WTC11 (cell line): ENCODE data around the gene MYO18A. TPM values are rescaled to one million over a fixed set of nuclear protein-coding genes. Genes with fewer than 3 reads are reported as not detected.

Experiments used
- ATAC-seq: fragments of 200-7000 bp; cut with Tn5 transposase; 2 replicates; pipeline ENCODE4 v1.10.0; 2021; ENCODE audit warnings: mild to moderate bottlenecking, moderate library complexity
- CTCF ChIA-PET: fragments of 300-600 bp; sonication (Branson Sonifier 250); formaldehyde crosslinking; loops from one replicate; lab custom pipeline; 2021; ENCODE audit warnings: antibody characterized with exemption; lab: Charles Lee
- POLR2A ChIA-PET: fragments of 350-600 bp; sonication (Branson Sonifier 250); formaldehyde crosslinking; loops from one replicate; lab custom pipeline; 2021; ENCODE audit warnings: antibody characterized with exemption; lab: Charles Lee
- DNase-seq: peaks from one replicate; pipeline ENCODE4 v3.0.0; 2021; ENCODE audit warnings: low spot score
- H3K27ac Mint-ChIP-seq: 2 replicates; pipeline ENCODE4 v1.8.0; 2021; ENCODE audit warnings: mixed read lengths
- H3K27me3 Mint-ChIP-seq: 2 replicates; pipeline ENCODE4 v1.8.0; 2021; ENCODE audit warnings: low read depth, mild to moderate bottlenecking, moderate library complexity, mixed read lengths
- H3K36me3 Mint-ChIP-seq: 2 replicates; pipeline ENCODE4 v1.8.0; 2021; ENCODE audit warnings: mixed read lengths
- H3K4me1 Mint-ChIP-seq: 2 replicates; pipeline ENCODE4 v1.8.0; 2022; ENCODE audit warnings: mixed read lengths
- H3K4me3 Mint-ChIP-seq: 2 replicates; pipeline ENCODE4 v1.8.0; 2021; ENCODE audit warnings: mild to moderate bottlenecking, moderate library complexity, mixed read lengths
- H3K9me3 Mint-ChIP-seq: 2 replicates; pipeline ENCODE4 v1.8.0; 2021; ENCODE audit warnings: mixed read lengths
- AR ChIP-seq: fragments of 250-450 bp; sonication (Bioruptor Pico); IDR thresholded peaks from 2 replicates; pipeline ENCODE4 v1.9.0; 2021; ENCODE audit warnings: mild to moderate bottlenecking
- ATF3 ChIP-seq: sonication (generic); formaldehyde crosslinking; conservative IDR thresholded peaks from 2 replicates; pipeline ENCODE4 v1.8.1; 2022; ENCODE audit warnings: mild to moderate bottlenecking, missing genetic modification reagents
- ESRRA ChIP-seq: sonication (generic); formaldehyde crosslinking; IDR thresholded peaks from 2 replicates; pipeline ENCODE4 v1.8.1; 2022; ENCODE audit warnings: mild to moderate bottlenecking, missing genetic modification reagents, borderline replicate concordance
- ETV6 ChIP-seq: sonication (generic); formaldehyde crosslinking; IDR thresholded peaks from 2 replicates; pipeline ENCODE4 v1.8.1; 2022; ENCODE audit warnings: mild to moderate bottlenecking, missing genetic modification reagents
- FOXP1 ChIP-seq: sonication (generic); formaldehyde crosslinking; IDR thresholded peaks from 2 replicates; pipeline ENCODE4 v1.8.0; 2022; ENCODE audit warnings: missing genetic modification reagents, mild to moderate bottlenecking, moderate library complexity, borderline replicate concordance
- GRHL2 ChIP-seq: fragments of 250-450 bp; sonication (Bioruptor Pico); IDR thresholded peaks from 2 replicates; pipeline ENCODE4 v1.8.0; 2022; ENCODE audit warnings: mild to moderate bottlenecking, moderate library complexity; ENCODE audit not compliant: insufficient replicate concordance, severe bottlenecking
- GTF2I ChIP-seq: fragments of 250-450 bp; sonication (Bioruptor Pico); conservative IDR thresholded peaks from 2 replicates; pipeline ENCODE4 v1.4.0; 2021; ENCODE audit warnings: mild to moderate bottlenecking
- IRF1 ChIP-seq: sonication (generic); formaldehyde crosslinking; IDR thresholded peaks from 2 replicates; pipeline ENCODE4 v1.8.0; 2023; ENCODE audit warnings: missing genetic modification reagents
- JUN ChIP-seq: sonication (generic); formaldehyde crosslinking; IDR thresholded peaks from 2 replicates; pipeline ENCODE4 v1.8.0; 2023; ENCODE audit warnings: mild to moderate bottlenecking, missing genetic modification reagents
- MYBL2 ChIP-seq: sonication (generic); formaldehyde crosslinking; IDR thresholded peaks from 2 replicates; pipeline ENCODE4 v1.8.1; 2023; ENCODE audit warnings: mild to moderate bottlenecking, moderate library complexity, missing genetic modification reagents
- NFE2L1 ChIP-seq: sonication (generic); formaldehyde crosslinking; IDR thresholded peaks from 2 replicates; pipeline ENCODE4 v1.8.1; 2023; ENCODE audit warnings: missing genetic modification reagents
- NFYB ChIP-seq: sonication (generic); formaldehyde crosslinking; conservative IDR thresholded peaks from 2 replicates; pipeline ENCODE4 v1.8.0; 2022; ENCODE audit warnings: low read depth, missing genetic modification reagents
- NR1H2 ChIP-seq: sonication (generic); formaldehyde crosslinking; IDR thresholded peaks from 2 replicates; pipeline ENCODE4 v1.9.0; 2021; ENCODE audit warnings: mild to moderate bottlenecking, moderate library complexity, missing genetic modification reagents
- PRDM15 ChIP-seq: sonication (generic); formaldehyde crosslinking; IDR thresholded peaks from 2 replicates; pipeline ENCODE4 v1.8.0; 2022; ENCODE audit warnings: missing genetic modification reagents
- SP1 ChIP-seq: sonication (generic); formaldehyde crosslinking; conservative IDR thresholded peaks from 2 replicates; pipeline ENCODE4 v1.8.1; 2022; ENCODE audit warnings: missing genetic modification reagents
- TEAD1 ChIP-seq: sonication (generic); formaldehyde crosslinking; IDR thresholded peaks from 2 replicates; pipeline ENCODE4 v1.8.0; 2022; ENCODE audit warnings: mild to moderate bottlenecking, missing genetic modification reagents
- USF1 ChIP-seq: sonication (generic); formaldehyde crosslinking; IDR thresholded peaks from 2 replicates; pipeline ENCODE4 v1.8.0; 2022; ENCODE audit warnings: mild to moderate bottlenecking, missing genetic modification reagents
- ZNF121 ChIP-seq: sonication (generic); formaldehyde crosslinking; IDR thresholded peaks from 2 replicates; pipeline ENCODE4 v1.8.0; 2023; ENCODE audit warnings: missing genetic modification reagents
- ZNF219 ChIP-seq: sonication (generic); formaldehyde crosslinking; IDR thresholded peaks from 2 replicates; pipeline ENCODE4 v1.8.0; 2023; ENCODE audit warnings: missing genetic modification reagents, mild to moderate bottlenecking, borderline replicate concordance
- ZNF317 ChIP-seq: sonication (generic); formaldehyde crosslinking; IDR thresholded peaks from 2 replicates; pipeline ENCODE4 v1.8.1; 2023; ENCODE audit warnings: low read depth, mild to moderate bottlenecking, moderate library complexity, missing genetic modification reagents, borderline replicate concordance
- ZNF396 ChIP-seq: fragments of 250-450 bp; sonication (Bioruptor Pico); IDR thresholded peaks from 2 replicates; pipeline ENCODE4 v1.8.0; 2021; ENCODE audit warnings: mild to moderate bottlenecking, moderate library complexity, borderline replicate concordance
- ZNF416 ChIP-seq: fragments of 250-450 bp; sonication (Bioruptor Pico); IDR thresholded peaks from 2 replicates; pipeline ENCODE4 v1.9.0; 2021; ENCODE audit warnings: mild to moderate bottlenecking, inconsistent platforms
- total RNA-seq: library from RNA; stranded (reverse); gene quantifications from 3 replicates; pipeline ENCODE4 v1.2.3, GENCODE V29; 2021

Gene MYO18A
- total RNA-seq, 1 experiment from 2014 or later: 54.9 TPM

- TF ChIP-seq AR: no peak
- TF ChIP-seq, all 79 proteins: peak for 0
Measured at GRCh38 chr17:29069526-29070041, 110.6 kb downstream of the MYO18A start (continued).

- Mint-ChIP-seq H3K4me1 (peaks cover 43% of the 10 kb centered on the region), H3K4me3 (no peak overlapping the region), H3K36me3 (no peaks in the 10 kb centered on the region), H3K9me3 (no peaks in the 10 kb centered on the region), H3K27ac (no peak overlapping the region), H3K27me3 (peaks cover 12% of the 10 kb centered on the region)
- ATAC-seq: no peak
- ChIA-PET CTCF (interaction anchor here (2.0 to 4.1 kb wide), 3 partner anchors 48 to 104 kb away, joined by 6 to 19 read pairs (median 17); no protein-coding TSS in a partner anchor), POLR2A (interaction anchor here (0.5 kb wide), 1 partner anchor 215 kb away, joined by 4 read pairs; no protein-coding TSS in a partner anchor)
- TF ChIP-seq JUN: no peak
- TF ChIP-seq ZNF317 (CRISPR knock-in tag): no peak
- no peak for TF ChIP-seq ZNF416 (CRISPR knock-in tag)
- TF ChIP-seq PRDM15 (CRISPR knock-in tag): no peak
- TF ChIP-seq NR1H2 (CRISPR knock-in tag): no peak
- TF ChIP-seq NFE2L1 (CRISPR knock-in tag): no peak
- TF ChIP-seq ESRRA (CRISPR knock-in tag): no peak
- no peak for TF ChIP-seq GTF2I
- no peak for DNase-seq
Measured at GRCh38 chr17:29068818-29069217, 111.4 kb downstream of the MYO18A start.

GRCh38 chr17:29066606-29067005, 113.6 kb downstream of the MYO18A start:
- Mint-ChIP-seq H3K9me3 (no peaks in the 10 kb centered on the region), H3K4me3 (no peak overlapping the region), H3K4me1 (peaks cover 47% of the 10 kb centered on the region), H3K36me3 (no peaks in the 10 kb centered on the region), H3K27me3 (peaks cover 11% of the 10 kb centered on the region), H3K27ac (peak overlapping the region; percentile 51; the same call in 1 of the 2 replicates)
- ATAC-seq (no peak), DNase-seq (no peak)
- TF ChIP-seq FOXP1 (CRISPR knock-in tag): no peak
- TF ChIP-seq NFE2L1 (CRISPR knock-in tag): no peak
- no peak for TF ChIP-seq TEAD1 (CRISPR knock-in tag)
- POLR2A ChIA-PET: no interaction called here
- CTCF ChIA-PET: interaction anchor here (0.7 to 6.6 kb wide), 7 partner anchors 29 to 113 kb away, joined by 3 to 53 read pairs (median 4); no protein-coding TSS in a partner anchor

GRCh38 chr17:29066047-29066446, 114.2 kb downstream of the MYO18A start:
- peaks cover 52% of the 10 kb centered on the region for H3K4me1 Mint-ChIP-seq
- no peak for TF ChIP-seq ZNF121 (CRISPR knock-in tag)
- no peak for TF ChIP-seq ZNF219 (CRISPR knock-in tag)
- TF ChIP-seq GRHL2 (CRISPR knock-in tag): no peak
- no peak for TF ChIP-seq IRF1
- no peak for TF ChIP-seq NFYB (CRISPR knock-in tag)
- no peak for TF ChIP-seq ATF3 (CRISPR knock-in tag)
- TF ChIP-seq SP1: no peak
- no peak for TF ChIP-seq MYBL2
- TF ChIP-seq USF1: no peak
- TF ChIP-seq JUN: no peak
- TF ChIP-seq ETV6 (CRISPR knock-in tag): no peak
- TF ChIP-seq ZNF396 (CRISPR knock-in tag): no peak
- TF ChIP-seq, all 79 proteins: peak for 0
- Mint-ChIP-seq H3K36me3 (no peaks in the 10 kb centered on the region), H3K4me3 (no peak overlapping the region), H3K27ac (no peak overlapping the region), H3K9me3 (no peaks in the 10 kb centered on the region), H3K27me3 (peaks cover 9% of the 10 kb centered on the region)
- ChIA-PET CTCF (interaction anchor here (0.5 to 6.6 kb wide), 8 partner anchors 28 to 151 kb away, joined by 3 to 53 read pairs (median 4); no protein-coding TSS in a partner anchor), POLR2A (no interaction called here)
- ATAC-seq: no peak
- no peak for DNase-seq
